Mammary epithelial cell (primary cell): ENCODE measurements around the gene ALKAL2.

Source experiments
- CTCF ChIP-seq, 2 donors: IDR thresholded peaks in 1 of 2; conservative IDR thresholded peaks in 1 of 2; 2 replicates each; pipeline ENCODE4 v1.5.1; 2011 to 2012; ENCODE audit warnings: inconsistent platforms in 2 of 2, low read length in 2 of 2, mild to moderate bottlenecking in 2 of 2, control low read depth in 1 of 2, low read depth in 1 of 2; ENCODE audit not compliant: insufficient read depth in 1 of 2; ENCODE audit errors: extremely low read depth in 1 of 2
- EZH2 ChIP-seq: IDR thresholded peaks from 2 replicates; pipeline ENCODE4 v1.6.1; 2012; ENCODE audit warnings: low read length, inconsistent platforms, borderline replicate concordance

DNA sequence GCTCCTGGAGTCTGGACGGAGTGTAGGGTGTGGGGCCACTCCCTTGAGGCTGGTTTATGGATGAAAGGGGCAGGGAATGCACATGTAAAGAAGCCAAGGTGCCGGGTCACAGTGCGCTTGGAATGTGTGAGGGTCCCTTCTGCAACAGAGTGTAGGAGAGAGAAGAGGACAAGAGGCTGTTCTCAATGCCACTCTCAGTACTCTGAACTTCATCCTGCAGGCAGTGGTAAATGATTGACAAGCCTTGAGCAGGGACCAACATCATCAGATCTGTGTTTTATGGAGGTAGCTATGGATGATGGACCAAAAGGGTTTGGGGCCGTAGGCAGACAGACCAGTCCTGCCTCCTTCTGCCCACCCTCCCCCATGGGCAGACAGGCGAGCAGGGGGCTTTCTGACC, 7.2 kb upstream of the ALKAL2 start:
- TF ChIP-seq CTCF (conservative IDR thresholded peaks at IDR 0.05 in 1 of 2, IDR thresholded peaks at IDR 0.05 in 1 of 2; ENCODE audit: extremely low read depth in 1 of 2, insufficient read depth in 1 of 2, low read depth in 1 of 2, low read length in 2 of 2) (no peak), EZH2 (no peak)
